Hepatocyte (in vitro differentiated cells): ENCODE results near the gene SLC1A2.

Experiments
- EZH2 ChIP-seq: fragments of 200-600 bp; sonication (generic); IDR thresholded peaks from 2 replicates; pipeline ENCODE4 v1.6.1; 2016; ENCODE audit warnings: antibody characterized with exemption, mild to moderate bottlenecking, borderline replicate concordance
- TF ChIP-seq, protein P1 (sequence below): fragments of 200-600 bp; sonication (generic); IDR thresholded peaks from 2 replicates; pipeline ENCODE4 v1.5.1; 2016; ENCODE audit warnings: antibody characterized with exemption, mild to moderate bottlenecking; ENCODE audit not compliant: poor library complexity

DNA sequence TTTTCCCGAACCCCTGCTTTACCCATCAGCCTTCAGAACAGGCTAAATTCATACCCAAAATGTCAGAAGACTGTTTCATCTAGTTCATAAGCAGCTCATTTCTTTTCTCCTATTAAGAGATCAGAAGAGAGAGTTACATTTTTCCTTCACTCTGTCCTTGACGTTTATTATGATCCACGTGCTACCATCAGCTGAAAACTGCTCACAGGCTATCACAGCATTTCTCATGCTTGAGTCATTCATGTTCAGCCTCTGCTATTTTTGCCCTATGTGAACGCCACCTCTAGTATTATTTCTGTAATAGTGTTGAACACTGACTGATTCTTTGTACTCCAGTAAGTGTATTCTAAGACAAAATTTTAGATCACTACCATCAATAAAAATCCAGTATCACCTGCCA lies 51.9 kb downstream of the SLC1A2 start:
- TF ChIP-seq EZH2 = no peak
- TF ChIP-seq, protein P1, sequence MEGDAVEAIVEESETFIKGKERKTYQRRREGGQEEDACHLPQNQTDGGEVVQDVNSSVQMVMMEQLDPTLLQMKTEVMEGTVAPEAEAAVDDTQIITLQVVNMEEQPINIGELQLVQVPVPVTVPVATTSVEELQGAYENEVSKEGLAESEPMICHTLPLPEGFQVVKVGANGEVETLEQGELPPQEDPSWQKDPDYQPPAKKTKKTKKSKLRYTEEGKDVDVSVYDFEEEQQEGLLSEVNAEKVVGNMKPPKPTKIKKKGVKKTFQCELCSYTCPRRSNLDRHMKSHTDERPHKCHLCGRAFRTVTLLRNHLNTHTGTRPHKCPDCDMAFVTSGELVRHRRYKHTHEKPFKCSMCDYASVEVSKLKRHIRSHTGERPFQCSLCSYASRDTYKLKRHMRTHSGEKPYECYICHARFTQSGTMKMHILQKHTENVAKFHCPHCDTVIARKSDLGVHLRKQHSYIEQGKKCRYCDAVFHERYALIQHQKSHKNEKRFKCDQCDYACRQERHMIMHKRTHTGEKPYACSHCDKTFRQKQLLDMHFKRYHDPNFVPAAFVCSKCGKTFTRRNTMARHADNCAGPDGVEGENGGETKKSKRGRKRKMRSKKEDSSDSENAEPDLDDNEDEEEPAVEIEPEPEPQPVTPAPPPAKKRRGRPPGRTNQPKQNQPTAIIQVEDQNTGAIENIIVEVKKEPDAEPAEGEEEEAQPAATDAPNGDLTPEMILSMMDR = no peak
